ENCODE measurements around the gene CCDC201.

Gene CCDC201

DNA sequence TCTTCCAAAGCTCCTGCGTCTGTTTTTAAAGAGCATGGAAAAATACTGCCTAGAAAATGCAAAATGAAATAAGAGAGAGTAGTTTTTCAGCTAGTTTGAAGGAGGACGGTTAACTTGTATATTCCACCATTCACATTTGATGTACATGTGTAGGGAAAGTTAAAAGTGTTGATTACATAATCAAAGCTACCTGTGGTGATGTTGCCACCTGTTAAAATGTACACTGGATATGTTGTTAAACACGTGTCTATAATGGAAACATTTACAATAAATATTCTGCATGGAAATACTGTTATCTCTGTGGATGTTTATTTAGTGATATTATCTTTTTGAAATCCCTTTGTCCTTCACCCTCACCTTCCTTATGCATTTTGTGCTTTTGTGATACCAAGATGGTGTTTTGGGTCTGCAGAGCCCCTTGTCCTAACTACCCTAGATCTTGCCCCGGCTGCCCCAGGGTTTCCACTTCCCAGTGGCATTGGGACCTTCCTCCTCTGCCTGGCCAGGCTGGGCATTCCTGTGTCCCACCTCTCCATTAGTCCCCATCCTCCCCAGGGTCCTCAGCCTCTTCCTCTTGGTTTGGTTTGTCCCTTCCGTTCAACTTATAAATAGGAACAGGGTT, 20.6 kb upstream of the CCDC201 start:
- H2AFZ ChIP-seq (ENCODE audit: low read length, unreplicated experiment) = no peak overlapping the region
- H3K4me3 ChIP-seq (ENCODE audit: low read depth, low read length) = no peak overlapping the region
- H3K79me2 ChIP-seq (ENCODE audit: control insufficient read depth, insufficient read depth, low read length, unreplicated experiment) = no peaks in the 10 kb centered on the region
- no peak overlapping the region for H3K27ac ChIP-seq (ENCODE audit: low read depth, low read length)
- no peaks in the 10 kb centered on the region for H3K36me3 ChIP-seq (ENCODE audit: insufficient read depth, low read length)
- H3K4me1 ChIP-seq (ENCODE audit: control insufficient read depth, insufficient read depth, low read length, unreplicated experiment) = no peaks in the 10 kb centered on the region
- H3K27me3 ChIP-seq (ENCODE audit: insufficient read depth, low read length) = peaks cover 11% of the 10 kb centered on the region

DNA sequence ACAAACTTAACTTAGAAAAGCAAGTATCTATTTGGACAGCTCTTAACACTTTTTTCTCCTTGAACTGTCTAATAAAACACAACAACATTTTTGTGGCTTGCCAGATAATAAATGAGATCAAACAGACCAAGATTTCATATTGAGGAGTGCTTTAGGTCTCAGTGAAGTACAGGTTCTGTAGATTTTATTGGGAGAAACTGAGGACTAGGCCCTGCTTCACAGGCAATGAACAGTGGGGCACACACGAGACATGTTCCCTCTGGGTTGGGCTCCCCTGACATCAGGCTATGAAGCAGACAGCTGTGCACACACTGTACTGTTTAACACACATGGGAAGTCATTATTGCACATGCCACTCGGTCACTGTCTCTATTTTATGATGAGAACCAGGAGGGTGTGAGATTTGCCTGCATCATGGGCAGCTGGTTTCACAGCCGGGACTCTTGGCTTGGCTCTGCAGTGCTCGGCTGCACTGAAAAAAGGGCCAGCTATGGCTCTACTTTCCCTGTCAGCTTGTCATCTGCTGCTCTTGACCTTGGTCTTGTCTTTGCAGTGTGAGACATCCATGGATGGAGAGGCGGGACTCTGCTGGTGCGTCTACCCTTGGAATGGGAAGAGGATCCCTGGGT, 19.6 kb upstream of the CCDC201 start:
- Histone ChIP-seq H2AFZ (ENCODE audit: low read length, unreplicated experiment) (no peak overlapping the region), H3K4me1 (ENCODE audit: control insufficient read depth, insufficient read depth, low read length, unreplicated experiment) (peaks cover 7% of the 10 kb centered on the region), H3K36me3 (ENCODE audit: insufficient read depth, low read length) (no peaks in the 10 kb centered on the region), H3K27ac (ENCODE audit: low read depth, low read length) (no peak overlapping the region), H3K79me2 (ENCODE audit: control insufficient read depth, insufficient read depth, low read length, unreplicated experiment) (no peaks in the 10 kb centered on the region), H3K27me3 (ENCODE audit: insufficient read depth, low read length) (peaks cover 11% of the 10 kb centered on the region), H3K4me3 (ENCODE audit: low read depth, low read length) (no peak overlapping the region)

DNA sequence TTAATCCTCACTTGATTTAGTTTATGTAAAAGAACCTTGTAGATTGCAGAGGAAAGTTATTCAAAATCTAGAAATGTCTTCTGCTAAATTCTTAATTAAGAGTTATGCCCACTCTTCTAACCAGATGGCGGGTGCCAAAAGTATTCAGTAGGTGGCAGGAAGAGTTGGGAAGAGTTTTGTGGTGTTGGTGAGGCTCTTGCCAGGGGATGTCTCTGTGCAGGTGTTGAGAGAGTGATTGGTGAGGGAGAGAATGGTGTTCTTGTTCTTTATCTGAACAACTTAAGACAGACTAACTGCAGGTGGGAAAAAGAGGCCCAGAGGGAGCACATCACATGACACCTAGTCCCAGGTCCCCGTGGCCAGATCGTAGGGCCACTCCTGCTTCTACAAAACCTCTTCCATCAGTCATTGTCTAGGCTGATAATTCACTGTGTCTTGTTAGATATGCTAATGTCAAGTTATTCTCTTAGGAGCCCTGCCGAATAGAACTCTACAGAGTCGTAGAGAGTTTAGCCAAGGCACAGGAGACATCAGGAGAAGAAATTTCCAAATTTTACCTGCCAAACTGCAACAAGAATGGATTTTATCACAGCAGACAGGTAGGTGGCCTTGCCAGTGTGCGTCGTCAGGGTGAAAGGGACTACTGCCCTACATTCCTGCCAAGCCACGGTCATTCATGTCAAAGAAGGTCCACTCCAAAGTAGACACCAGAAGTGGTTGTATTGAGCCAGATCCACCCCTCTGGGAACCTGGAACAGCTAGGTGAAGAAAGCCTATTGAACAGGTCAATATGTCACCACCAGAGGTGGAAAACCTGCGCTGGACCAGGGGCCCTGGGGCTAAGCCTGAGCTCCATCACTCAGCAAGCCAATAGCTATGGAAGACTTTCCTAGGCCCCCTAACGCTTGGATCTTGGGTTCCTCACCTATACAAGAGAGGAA, 18.9 kb upstream of the CCDC201 start:
- Histone ChIP-seq H3K79me2 (ENCODE audit: control insufficient read depth, insufficient read depth, low read length, unreplicated experiment) (no peaks in the 10 kb centered on the region), H3K27ac (ENCODE audit: low read depth, low read length) (no peak overlapping the region), H3K4me1 (ENCODE audit: control insufficient read depth, insufficient read depth, low read length, unreplicated experiment) (peaks cover 9% of the 10 kb centered on the region), H3K4me3 (ENCODE audit: low read depth, low read length) (no peak overlapping the region), H2AFZ (ENCODE audit: low read length, unreplicated experiment) (no peak overlapping the region), H3K36me3 (ENCODE audit: insufficient read depth, low read length) (no peaks in the 10 kb centered on the region), H3K27me3 (ENCODE audit: insufficient read depth, low read length) (peaks cover 11% of the 10 kb centered on the region)

DNA sequence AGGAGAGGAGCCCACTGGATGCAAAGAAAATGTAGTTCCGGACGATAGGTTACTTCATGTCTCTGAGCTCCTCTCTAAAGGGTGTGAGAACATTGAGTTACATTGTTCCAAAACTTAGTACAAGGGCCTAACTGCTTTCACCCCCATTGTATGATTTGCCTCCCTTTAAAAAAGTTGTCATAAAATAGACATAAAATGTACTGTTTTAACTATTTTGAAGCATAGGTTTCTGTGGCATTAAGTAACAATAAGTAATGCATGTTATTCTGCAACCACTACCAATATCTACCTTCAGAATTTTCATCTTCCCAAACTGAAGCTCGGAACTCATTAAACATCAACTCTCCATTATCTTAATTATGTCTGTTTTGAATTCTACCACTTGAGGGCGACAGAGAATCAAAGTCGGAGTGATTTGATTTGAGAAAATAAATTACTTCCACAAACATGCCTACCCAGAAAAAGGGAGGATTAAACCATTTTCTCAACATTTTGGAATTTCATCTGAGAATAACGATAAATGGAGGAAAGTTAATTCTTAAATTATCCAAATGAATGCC, 18.1 kb upstream of the CCDC201 start:
- no peak overlapping the region for H3K27ac ChIP-seq (ENCODE audit: low read depth, low read length)
- H3K4me1 ChIP-seq (ENCODE audit: control insufficient read depth, insufficient read depth, low read length, unreplicated experiment) = peaks cover 16% of the 10 kb centered on the region
- H2AFZ ChIP-seq (ENCODE audit: low read length, unreplicated experiment) = no peak overlapping the region
- H3K4me3 ChIP-seq (ENCODE audit: low read depth, low read length) = no peak overlapping the region
- H3K36me3 ChIP-seq (ENCODE audit: insufficient read depth, low read length) = no peaks in the 10 kb centered on the region
- H3K79me2 ChIP-seq (ENCODE audit: control insufficient read depth, insufficient read depth, low read length, unreplicated experiment) = no peaks in the 10 kb centered on the region
- H3K27me3 ChIP-seq (ENCODE audit: insufficient read depth, low read length) = peaks cover 11% of the 10 kb centered on the region

DNA sequence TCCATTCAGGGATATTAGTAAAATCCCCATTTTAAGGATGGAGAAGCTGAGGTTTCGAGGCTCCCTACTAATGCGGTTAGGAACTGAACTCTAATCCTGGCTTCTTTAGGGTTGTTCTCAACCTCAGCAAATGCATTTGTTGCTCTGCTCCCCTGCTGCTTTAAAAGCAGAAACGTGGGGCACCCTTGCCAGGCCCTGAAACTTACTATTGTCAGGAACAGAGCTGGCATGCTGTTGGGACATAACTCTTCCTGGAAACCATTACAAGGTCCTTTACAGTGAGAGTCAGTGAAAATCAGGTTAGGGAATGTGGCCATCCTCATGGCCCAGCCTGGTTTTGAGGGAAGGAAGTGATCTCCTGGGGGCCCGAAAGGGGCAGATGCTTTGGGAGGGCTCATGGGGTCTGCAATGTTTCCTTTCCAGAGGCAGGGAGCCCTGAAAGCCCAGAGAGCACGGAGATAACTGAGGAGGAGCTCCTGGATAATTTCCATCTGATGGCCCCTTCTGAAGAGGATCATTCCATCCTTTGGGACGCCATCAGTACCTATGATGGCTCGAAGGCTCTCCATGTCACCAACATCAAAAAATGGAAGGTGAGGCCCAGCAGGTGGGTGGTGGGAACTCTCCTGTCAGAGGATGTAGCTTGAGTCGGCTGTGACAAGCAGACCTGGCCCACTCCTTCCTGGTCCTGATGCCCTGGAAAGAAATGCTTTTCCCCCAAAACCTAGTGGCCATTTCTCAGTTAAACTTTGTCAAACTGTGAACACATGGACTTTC, 17.4 kb upstream of the CCDC201 start:
- Histone ChIP-seq H3K79me2 (ENCODE audit: control insufficient read depth, insufficient read depth, low read length, unreplicated experiment) (no peaks in the 10 kb centered on the region), H3K4me3 (ENCODE audit: low read depth, low read length) (no peak overlapping the region), H2AFZ (ENCODE audit: low read length, unreplicated experiment) (no peak overlapping the region), H3K4me1 (ENCODE audit: control insufficient read depth, insufficient read depth, low read length, unreplicated experiment) (peaks cover 23% of the 10 kb centered on the region), H3K27me3 (ENCODE audit: insufficient read depth, low read length) (peaks cover 11% of the 10 kb centered on the region), H3K27ac (ENCODE audit: low read depth, low read length) (no peak overlapping the region), H3K36me3 (ENCODE audit: insufficient read depth, low read length) (no peaks in the 10 kb centered on the region)

DNA sequence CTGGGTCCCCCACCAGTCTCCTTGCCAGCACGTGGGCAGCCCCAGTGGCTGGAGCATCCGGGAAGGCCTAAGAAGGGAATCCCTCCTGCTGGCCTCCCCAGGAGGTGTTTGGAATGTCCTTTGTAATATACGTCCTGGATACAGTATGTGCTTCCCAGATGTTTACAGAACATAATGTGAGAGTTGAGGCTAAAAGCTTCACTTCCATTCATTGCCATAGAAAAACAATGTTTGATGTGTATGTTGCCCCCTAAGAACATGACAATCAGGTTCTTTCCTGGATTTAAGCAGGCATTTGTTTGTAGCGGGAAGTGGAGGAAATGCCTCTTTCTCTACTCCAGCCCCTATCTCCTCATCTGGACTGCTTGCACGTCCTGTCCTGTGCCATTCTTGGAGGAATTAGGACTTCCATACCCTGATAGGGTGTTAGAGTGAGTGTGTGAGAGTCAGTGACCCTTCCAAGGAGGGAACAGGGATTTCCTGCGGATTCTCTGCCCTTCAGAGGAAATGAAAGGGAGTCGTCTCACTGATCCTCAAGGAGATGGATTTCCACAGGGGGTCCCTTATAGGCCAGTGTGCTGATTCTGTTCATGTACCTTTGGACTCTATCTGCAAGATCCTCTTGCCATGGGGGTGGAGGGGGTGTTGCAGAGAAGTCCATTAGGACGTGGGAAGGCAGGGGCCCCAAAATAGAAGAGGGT, 16.6 kb upstream of the CCDC201 start:
- H3K27ac ChIP-seq (ENCODE audit: low read depth, low read length) = no peak overlapping the region
- H3K4me3 ChIP-seq (ENCODE audit: low read depth, low read length) = peak overlapping the region; percentile 78; the same call in 1 of the 2 replicates
- H2AFZ ChIP-seq (ENCODE audit: low read length, unreplicated experiment) = no peak overlapping the region
- no peaks in the 10 kb centered on the region for H3K36me3 ChIP-seq (ENCODE audit: insufficient read depth, low read length)
- no peaks in the 10 kb centered on the region for H3K79me2 ChIP-seq (ENCODE audit: control insufficient read depth, insufficient read depth, low read length, unreplicated experiment)
- H3K4me1 ChIP-seq (ENCODE audit: control insufficient read depth, insufficient read depth, low read length, unreplicated experiment) = peaks cover 30% of the 10 kb centered on the region
- peaks cover 11% of the 10 kb centered on the region for H3K27me3 ChIP-seq (ENCODE audit: insufficient read depth, low read length)

DNA sequence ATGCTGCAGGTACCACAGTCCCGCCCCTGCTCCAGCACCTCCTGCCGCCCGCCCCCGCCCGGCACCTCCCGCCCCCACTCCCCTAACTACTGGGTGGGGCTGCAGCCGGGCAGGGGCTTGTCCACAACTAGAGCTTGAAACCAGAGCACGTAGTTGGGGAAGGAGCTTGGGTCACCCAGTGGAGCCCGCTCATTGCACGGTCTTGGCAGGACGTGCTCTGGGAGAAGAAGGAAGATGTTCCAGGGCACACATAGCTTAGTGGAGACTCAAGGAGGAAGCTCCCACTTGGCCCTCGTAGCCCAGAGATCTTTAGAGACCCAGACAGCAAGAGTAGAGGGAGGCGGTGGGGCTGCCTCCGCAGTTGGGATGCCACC, 16.1 kb upstream of the CCDC201 start:
- Histone ChIP-seq H3K79me2 (ENCODE audit: control insufficient read depth, insufficient read depth, low read length, unreplicated experiment) (no peaks in the 10 kb centered on the region), H2AFZ (ENCODE audit: low read length, unreplicated experiment) (no peak overlapping the region), H3K4me1 (ENCODE audit: control insufficient read depth, insufficient read depth, low read length, unreplicated experiment) (peaks cover 33% of the 10 kb centered on the region), H3K4me3 (ENCODE audit: low read depth, low read length) (peak overlapping the region; percentile 78), H3K36me3 (ENCODE audit: insufficient read depth, low read length) (no peaks in the 10 kb centered on the region), H3K27ac (ENCODE audit: low read depth, low read length) (no peak overlapping the region), H3K27me3 (ENCODE audit: insufficient read depth, low read length) (peaks cover 11% of the 10 kb centered on the region)

DNA sequence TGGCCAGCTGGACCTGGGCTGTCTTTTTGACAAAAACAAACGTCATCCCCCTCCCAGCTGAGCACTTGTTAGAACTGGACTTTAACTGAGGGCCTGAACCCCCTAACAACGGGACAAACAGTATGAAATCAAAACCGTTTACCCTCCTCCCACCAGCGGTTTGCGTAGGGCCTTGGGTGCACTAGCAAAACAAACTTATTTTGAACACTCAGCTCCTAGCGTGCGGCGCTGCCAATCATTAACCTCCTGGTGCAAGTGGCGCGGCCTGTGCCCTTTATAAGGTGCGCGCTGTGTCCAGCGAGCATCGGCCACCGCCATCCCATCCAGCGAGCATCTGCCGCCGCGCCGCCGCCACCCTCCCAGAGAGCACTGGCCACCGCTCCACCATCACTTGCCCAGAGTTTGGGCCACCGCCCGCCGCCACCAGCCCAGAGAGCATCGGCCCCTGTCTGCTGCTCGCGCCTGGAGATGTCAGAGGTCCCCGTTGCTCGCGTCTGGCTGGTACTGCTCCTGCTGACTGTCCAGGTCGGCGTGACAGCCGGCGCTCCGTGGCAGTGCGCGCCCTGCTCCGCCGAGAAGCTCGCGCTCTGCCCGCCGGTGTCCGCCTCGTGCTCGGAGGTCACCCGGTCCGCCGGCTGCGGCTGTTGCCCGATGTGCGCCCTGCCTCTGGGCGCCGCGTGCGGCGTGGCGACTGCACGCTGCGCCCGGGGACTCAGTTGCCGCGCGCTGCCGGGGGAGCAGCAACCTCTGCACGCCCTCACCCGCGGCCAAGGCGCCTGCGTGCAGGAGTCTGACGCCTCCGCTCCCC, 15.5 kb upstream of the CCDC201 start, which contains the start of gene IGFBP1:
Gene IGFBP1 (plus strand): TSS at position 304 of the 808 bp plus-strand sequence. CDS start 165 bp downstream, at position 469.
- Histone ChIP-seq H3K27me3 (ENCODE audit: insufficient read depth, low read length) (peaks cover 11% of the 10 kb centered on the region), H3K79me2 (ENCODE audit: control insufficient read depth, insufficient read depth, low read length, unreplicated experiment) (no peaks in the 10 kb centered on the region), H3K36me3 (ENCODE audit: insufficient read depth, low read length) (no peaks in the 10 kb centered on the region), H3K4me1 (ENCODE audit: control insufficient read depth, insufficient read depth, low read length, unreplicated experiment) (peaks cover 33% of the 10 kb centered on the region), H3K4me3 (ENCODE audit: low read depth, low read length) (peak within 1 kb of the TSS; percentile 78), H3K27ac (ENCODE audit: low read depth, low read length) (peak within 1 kb of the TSS; percentile 87; the same call in 1 of the 2 replicates), H2AFZ (ENCODE audit: low read length, unreplicated experiment) (peak within 1 kb of the TSS; percentile 34)
